Upper lobe of right lung (tissue), 1 donor: ENCODE measurements around the gene XPR1. TPM values are rescaled to one million over a fixed set of nuclear protein-coding genes. Genes with fewer than 3 reads are reported as not detected.

ENCODE experiments used
- ATAC-seq: fragments of 200-7000 bp; cut with Tn5 transposase; one replicate; pipeline ENCODE4 v1.9.1; 2020; ENCODE audit warnings: mild to moderate bottlenecking, moderate library complexity
- DNase-seq: peaks from one replicate; pipeline ENCODE4 v3.0.0-alpha.2; 2020
- H3K27ac ChIP-seq: fragments of 200-600 bp; one replicate; pipeline ENCODE4 v1.8.0; 2022
- H3K27me3 ChIP-seq: fragments of 200-600 bp; one replicate; pipeline ENCODE4 v1.8.0; 2022; ENCODE audit warnings: mild to moderate bottlenecking
- H3K36me3 ChIP-seq: fragments of 200-600 bp; one replicate; pipeline ENCODE4 v1.8.0; 2022
- H3K4me1 ChIP-seq: fragments of 200-600 bp; one replicate; pipeline ENCODE4 v1.8.0; 2022
- H3K4me3 ChIP-seq: fragments of 200-600 bp; one replicate; pipeline ENCODE4 v1.8.0; 2022; ENCODE audit warnings: mild to moderate bottlenecking
- H3K9me3 ChIP-seq: fragments of 200-600 bp; one replicate; pipeline ENCODE4 v1.8.0; 2022
- CTCF ChIP-seq: fragments of 200-600 bp; IDR thresholded peaks from one replicate; pipeline ENCODE4 v1.8.0; 2022; ENCODE audit warnings: antibody characterized with exemption
- intact Hi-C: fragments of 100-400 bp; cut with DNase I; formaldehyde crosslinking; loops from one replicate; pipeline ENCODE4 v1.11.0; 2022
- total RNA-seq: library from RNA; stranded (reverse); fragmentation: NEBNext Ultra II Directional; extraction: Animal tissue kit (Norgen Biotek cat#: 25700); gene quantifications from one replicate; pipeline ENCODE4 v1.2.1, GENCODE V29; 2021
- donor health status: DM: no; HTN: yes; CAD: no; lungs with severe emphysema.

XPR1 gene
- total RNA-seq, 1 donor from 2014 or later: 23.5 TPM

- Histone ChIP-seq H3K27ac (no peak overlapping the region), H3K27me3 (no peaks in the 10 kb centered on the region), H3K9me3 (no peaks in the 10 kb centered on the region), H3K4me3 (no peak overlapping the region), H3K36me3 (no peaks in the 10 kb centered on the region), H3K4me1 (peaks cover 10% of the 10 kb centered on the region)
- DNase-seq (no peak), ATAC-seq (no peak)
- no peak for TF ChIP-seq CTCF
- intact Hi-C loops: no loop called here
These were observed 296.8 kb downstream of the XPR1 start for GRCh38 chr1:180928331-180929230.

GRCh38 chr1:180929389-180929788 is 297.6 kb downstream of the XPR1 start:
- no peak for TF ChIP-seq CTCF
- Histone ChIP-seq H3K27ac (no peak overlapping the region), H3K4me1 (peaks cover 10% of the 10 kb centered on the region), H3K36me3 (no peaks in the 10 kb centered on the region), H3K27me3 (no peaks in the 10 kb centered on the region), H3K4me3 (no peak overlapping the region), H3K9me3 (no peaks in the 10 kb centered on the region)
- intact Hi-C loops: no loop called here
- DNase-seq (no peak), ATAC-seq (no peak)

GRCh38 chr1:180930687-180931086 is 298.9 kb downstream of the XPR1 start:
- TF ChIP-seq CTCF: no peak
- H3K4me1 ChIP-seq: peaks cover 10% of the 10 kb centered on the region
- intact Hi-C loops: no loop called here
- DNase-seq: no peak
- no peaks in the 10 kb centered on the region for H3K9me3 ChIP-seq
- H3K4me3 ChIP-seq: no peak overlapping the region
- no peaks in the 10 kb centered on the region for H3K27me3 ChIP-seq
- ATAC-seq: no peak
- no peak overlapping the region for H3K27ac ChIP-seq
- peaks cover 1% of the 10 kb centered on the region for H3K36me3 ChIP-seq

GRCh38 chr1:180931529-180931928 is 299.7 kb downstream of the XPR1 start:
- H3K9me3 ChIP-seq: no peaks in the 10 kb centered on the region
- intact Hi-C loops: no loop called here
- no peak overlapping the region for H3K27ac ChIP-seq
- H3K27me3 ChIP-seq: no peaks in the 10 kb centered on the region
- no peak for ATAC-seq
- no peak for DNase-seq
- H3K4me3 ChIP-seq: no peak overlapping the region
- peaks cover 5% of the 10 kb centered on the region for H3K36me3 ChIP-seq
- TF ChIP-seq CTCF: no peak
- peaks cover 10% of the 10 kb centered on the region for H3K4me1 ChIP-seq

GRCh38 chr1:180932378-180932777 is 300.6 kb downstream of the XPR1 start:
- intact Hi-C loops: no loop called here
- no peaks in the 10 kb centered on the region for H3K27me3 ChIP-seq
- DNase-seq (no peak), ATAC-seq (no peak)
- TF ChIP-seq CTCF: no peak
- peaks cover 5% of the 10 kb centered on the region for H3K36me3 ChIP-seq
- no peak overlapping the region for H3K27ac ChIP-seq
- no peaks in the 10 kb centered on the region for H3K9me3 ChIP-seq
- no peak overlapping the region for H3K4me3 ChIP-seq
- peaks cover 4% of the 10 kb centered on the region for H3K4me1 ChIP-seq
